ENCODE measurements around the gene USP3. TPM values are rescaled to one million over a fixed set of nuclear protein-coding genes. Genes with fewer than 3 reads are reported as not detected.

Gene USP3
- total and polyA plus RNA-seq, 2 experiments from 2014 or later = 15.4 to 21.0 TPM

GRCh38 chr15:63633312-63633711 is 128.9 kb downstream of the USP3 start:
- no peak for TF ChIP-seq EZH2 (IDR thresholded peaks at IDR 0.05; ENCODE audit: insufficient read depth, poor library complexity, severe bottlenecking)
- no peak for TF ChIP-seq EZH2phosphoT487 (IDR thresholded peaks at IDR 0.05; ENCODE audit: insufficient read depth, low read depth)
- WGBS, 2 experiments (ENCODE audit: low coverage in 1 of 2, low lambda C conversion rate in 2 of 2, missing lambda C conversion rate in 2 of 2) = 99 to 100% methylated on average over 2 of the region's 2 CpGs
- Histone ChIP-seq H3K27me3 (replicated peaks; ENCODE audit: insufficient read depth) (no peaks in the 10 kb centered on the region), H3K79me2 (ENCODE audit: insufficient read depth) (no peaks in the 10 kb centered on the region), H3K4me2 (ENCODE audit: unreplicated experiment) (no peak overlapping the region), H3K27ac (no peak overlapping the region), H2AFZ (no peak overlapping the region), H3K9me3 (ENCODE audit: low read depth) (no peaks in the 10 kb centered on the region), H3K9me2 (ENCODE audit: insufficient read depth) (no peaks in the 10 kb centered on the region), H4K20me1 (ENCODE audit: insufficient read depth) (no peaks in the 10 kb centered on the region), H3K4me3 (no peak overlapping the region), H3F3A (ENCODE audit: insufficient read depth) (peaks cover 25% of the 10 kb centered on the region), H3K9ac (no peak overlapping the region), H3K36me3 (ENCODE audit: low read depth) (peaks cover 37% of the 10 kb centered on the region), H3K4me1 (ENCODE audit: insufficient read depth) (peaks cover 5% of the 10 kb centered on the region; the same call in 1 of the 2 replicates)
- no peak for DNase-seq
- in situ Hi-C loops (cut with MboI) = no loop called here

GRCh38 chr15:63634154-63634553 is 129.8 kb downstream of the USP3 start:
- H3K36me3 ChIP-seq (ENCODE audit: low read depth) = peaks cover 46% of the 10 kb centered on the region
- 94 to 96% methylated on average over 1 of the region's 1 CpG for WGBS, 2 experiments (ENCODE audit: low coverage in 1 of 2, low lambda C conversion rate in 2 of 2, missing lambda C conversion rate in 2 of 2)

GRCh38 chr15:63636518-63637061 is 132.2 kb downstream of the USP3 start:
- H3K4me2 ChIP-seq (ENCODE audit: unreplicated experiment) = no peak overlapping the region
- H3K4me3 ChIP-seq = no peak overlapping the region
- no peaks in the 10 kb centered on the region for H3K79me2 ChIP-seq (ENCODE audit: insufficient read depth)
- DNase-seq = no peak
- TF ChIP-seq EZH2phosphoT487 (IDR thresholded peaks at IDR 0.05; ENCODE audit: insufficient read depth, low read depth) = no peak
- no peak for TF ChIP-seq EZH2 (IDR thresholded peaks at IDR 0.05; ENCODE audit: insufficient read depth, poor library complexity, severe bottlenecking)
- no peak overlapping the region for H3K9ac ChIP-seq
- in situ Hi-C loops (cut with MboI) = no loop called here
- no peaks in the 10 kb centered on the region for H4K20me1 ChIP-seq (ENCODE audit: insufficient read depth)
- no peaks in the 10 kb centered on the region for H3K9me2 ChIP-seq (ENCODE audit: insufficient read depth)
- H3K36me3 ChIP-seq (ENCODE audit: low read depth) = peaks cover 68% of the 10 kb centered on the region
- H2AFZ ChIP-seq = no peak overlapping the region
- WGBS, 2 experiments (ENCODE audit: low coverage in 1 of 2, low lambda C conversion rate in 2 of 2, missing lambda C conversion rate in 2 of 2) = 98% methylated on average over 9 of the region's 9 CpGs
- H3K9me3 ChIP-seq (ENCODE audit: low read depth) = no peaks in the 10 kb centered on the region
- no peak overlapping the region for H3K27ac ChIP-seq
- H3K4me1 ChIP-seq (ENCODE audit: insufficient read depth) = no peaks in the 10 kb centered on the region
- no peaks in the 10 kb centered on the region for H3K27me3 ChIP-seq (replicated peaks; ENCODE audit: insufficient read depth)
- no peaks in the 10 kb centered on the region for H3F3A ChIP-seq (ENCODE audit: insufficient read depth)

More at GRCh38 chr15:63634154-63634553, 129.8 kb downstream of the USP3 start:
- H3K4me1 ChIP-seq (ENCODE audit: insufficient read depth) = peaks cover 5% of the 10 kb centered on the region; the same call in 1 of the 2 replicates
- H3K9me2 ChIP-seq (ENCODE audit: insufficient read depth) = no peaks in the 10 kb centered on the region
- H3K9me3 ChIP-seq (ENCODE audit: low read depth) = no peaks in the 10 kb centered on the region
- H3F3A ChIP-seq (ENCODE audit: insufficient read depth) = peaks cover 17% of the 10 kb centered on the region; the same call in 1 of the 2 replicates
- TF ChIP-seq EZH2 (IDR thresholded peaks at IDR 0.05; ENCODE audit: insufficient read depth, poor library complexity, severe bottlenecking) (no peak), EZH2phosphoT487 (IDR thresholded peaks at IDR 0.05; ENCODE audit: insufficient read depth, low read depth) (no peak)
- H3K4me3 ChIP-seq = no peak overlapping the region
- no peaks in the 10 kb centered on the region for H3K79me2 ChIP-seq (ENCODE audit: insufficient read depth)
- no peak for DNase-seq
- in situ Hi-C loops (cut with MboI) = no loop called here
- H4K20me1 ChIP-seq (ENCODE audit: insufficient read depth) = no peaks in the 10 kb centered on the region
- no peak overlapping the region for H3K9ac ChIP-seq
- H2AFZ ChIP-seq = no peak overlapping the region
- H3K4me2 ChIP-seq (ENCODE audit: unreplicated experiment) = no peak overlapping the region
- no peaks in the 10 kb centered on the region for H3K27me3 ChIP-seq (replicated peaks; ENCODE audit: insufficient read depth)
- no peak overlapping the region for H3K27ac ChIP-seq

GRCh38 chr15:63638839-63639238 is 134.4 kb downstream of the USP3 start:
- no peak for DNase-seq
- Histone ChIP-seq H3K9me3 (ENCODE audit: low read depth) (no peaks in the 10 kb centered on the region), H3K4me1 (ENCODE audit: insufficient read depth) (no peaks in the 10 kb centered on the region), H3K4me3 (no peak overlapping the region), H3K9ac (no peak overlapping the region), H3K9me2 (ENCODE audit: insufficient read depth) (no peaks in the 10 kb centered on the region), H4K20me1 (ENCODE audit: insufficient read depth) (no peaks in the 10 kb centered on the region), H3F3A (ENCODE audit: insufficient read depth) (no peaks in the 10 kb centered on the region), H3K4me2 (ENCODE audit: unreplicated experiment) (no peak overlapping the region), H2AFZ (no peak overlapping the region), H3K36me3 (ENCODE audit: low read depth) (peaks cover 71% of the 10 kb centered on the region), H3K79me2 (ENCODE audit: insufficient read depth) (no peaks in the 10 kb centered on the region), H3K27ac (no peak overlapping the region), H3K27me3 (replicated peaks; ENCODE audit: insufficient read depth) (no peaks in the 10 kb centered on the region)
- in situ Hi-C loops (cut with MboI) = no loop called here
- TF ChIP-seq EZH2 (IDR thresholded peaks at IDR 0.05; ENCODE audit: insufficient read depth, poor library complexity, severe bottlenecking) (no peak), EZH2phosphoT487 (IDR thresholded peaks at IDR 0.05; ENCODE audit: insufficient read depth, low read depth) (no peak)
- WGBS, 2 experiments (ENCODE audit: low coverage in 1 of 2, low lambda C conversion rate in 2 of 2, missing lambda C conversion rate in 2 of 2) = 95 to 100% methylated on average over 1 of the region's 1 CpG

Data from GM23248 (cell line).